ENCODE measurements around the gene PSAPL1.

GRCh38 chr4:7470522-7471128 lies 35.9 kb upstream of the PSAPL1 start:
- TF ChIP-seq POLR2A (conservative IDR thresholded peaks at IDR 0.05), result no peak
- no peak for TF ChIP-seq TEAD2 (tag; IDR thresholded peaks at IDR 0.05)
- no peak for TF ChIP-seq ZNF146 (CRISPR knock-in tag; IDR thresholded peaks at IDR 0.05; ENCODE audit: unreplicated experiment)
- TF ChIP-seq YY1 (IDR thresholded peaks at IDR 0.05; ENCODE audit: borderline replicate concordance in 1 of 3, control insufficient read depth in 1 of 3, extremely low read depth in 1 of 3, insufficient read depth in 3 of 3, insufficient read length in 1 of 3, insufficient replicate concordance in 2 of 3, low read depth in 1 of 3, low read length in 2 of 3), result no peak
- no peak for TF ChIP-seq REST (IDR thresholded peaks at IDR 0.05; ENCODE audit: borderline replicate concordance)
- TF ChIP-seq REST (CRISPR knock-in tag; IDR thresholded peaks at IDR 0.05; ENCODE audit: low read depth), result no peak
- no peak for TF ChIP-seq RNF2 (IDR thresholded peaks at IDR 0.05)
- TF ChIP-seq ZNF561 (CRISPR knock-in tag; conservative IDR thresholded peaks at IDR 0.05), result no peak
- TF ChIP-seq, protein P1, sequence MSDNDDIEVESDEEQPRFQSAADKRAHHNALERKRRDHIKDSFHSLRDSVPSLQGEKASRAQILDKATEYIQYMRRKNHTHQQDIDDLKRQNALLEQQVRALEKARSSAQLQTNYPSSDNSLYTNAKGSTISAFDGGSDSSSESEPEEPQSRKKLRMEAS (CRISPR knock-in tag; IDR thresholded peaks at IDR 0.05), result no peak
- no peak for TF ChIP-seq THRA (IDR thresholded peaks at IDR 0.05)
- TF ChIP-seq KDM1A (IDR thresholded peaks at IDR 0.05), result no peak
- no peak for TF ChIP-seq DACH1 (IDR thresholded peaks at IDR 0.05; ENCODE audit: partially characterized antibody)
- no peak for TF ChIP-seq FOS (IDR thresholded peaks at IDR 0.05; ENCODE audit: extremely low read depth, insufficient read length)
